ENCODE data around the gene FAM72A. TPM values are rescaled to one million over a fixed set of nuclear protein-coding genes. Genes with fewer than 3 reads are reported as not detected.
A peak's percentile ranks its signal among the peaks of the same experiment; 100 is the strongest.
"Not testable (repeated sequence)": the region's sequence is repeated elsewhere in the genome, so short reads cannot be mapped to it uniquely, and the experiment has no call there.

Gene FAM72A
- total and polyA plus RNA-seq, 2 of the 4 experiments (the other 2 are of a cell fraction) = 2.2 to 5.0 TPM

GRCh38 chr1:206174182-206174868 lies 28.3 kb downstream of the FAM72A start:
- in situ Hi-C loops (cut with MboI; ENCODE audit: low sequenced_read_pairs); H3K4ac ChIP-seq (ENCODE audit: low read depth, low read length); H4K5ac ChIP-seq (ENCODE audit: low read depth, low read length); H2AFZ ChIP-seq (replicated peaks; ENCODE audit: low read length, poor library complexity); H3K9me1 ChIP-seq (ENCODE audit: insufficient read depth, low read length); H3K79me1 ChIP-seq (ENCODE audit: low read depth in 1 of 2, low read length in 2 of 2); H3K4me1 ChIP-seq (ENCODE audit: control insufficient read depth, insufficient read depth, low read length); dilution Hi-C loops (cut with HindIII; ENCODE audit: low sequenced_read_pairs, unreplicated experiment); H2BK20ac ChIP-seq (ENCODE audit: low read depth, low read length); intact Hi-C loops (cut with micrococcal nuclease); H2BK120ac ChIP-seq (ENCODE audit: low read depth, low read length); H3K9me3 ChIP-seq (ENCODE audit: control insufficient read depth, insufficient read depth, low read length); H3K14ac ChIP-seq (replicated peaks; ENCODE audit: low read depth, low read length); H3K23ac ChIP-seq (ENCODE audit: low read depth, low read length); H3K27ac ChIP-seq (ENCODE audit: insufficient read depth, low read length); H3K56ac ChIP-seq (ENCODE audit: extremely low read depth, insufficient read depth, low read length); H2BK5ac ChIP-seq (ENCODE audit: low read depth, low read length, poor library complexity, severe bottlenecking); H3K4me2 ChIP-seq (ENCODE audit: low read depth, low read length); H2AK5ac ChIP-seq (ENCODE audit: low read depth, low read length); H4K8ac ChIP-seq (ENCODE audit: low read depth in 2 of 2, low read length in 2 of 2); BruUV-seq (replicated peaks); H3K18ac ChIP-seq (ENCODE audit: low read depth, low read length); H2BK15ac ChIP-seq (ENCODE audit: low read depth, low read length); H3K4me3 ChIP-seq (ENCODE audit: insufficient read depth, low read depth, low read length); H3K27me3 ChIP-seq (ENCODE audit: control insufficient read depth, insufficient read depth, low read length); POLR2A ChIA-PET (ENCODE audit: unreplicated experiment); H2AK9ac ChIP-seq (replicated peaks; ENCODE audit: low read depth, low read length, poor library complexity); H4K91ac ChIP-seq (ENCODE audit: insufficient read depth, low read depth, low read length); H3K36me3 ChIP-seq (ENCODE audit: control insufficient read depth, insufficient read depth, low read length); H4K20me1 ChIP-seq (ENCODE audit: insufficient read depth, low read length); H3K9ac ChIP-seq (ENCODE audit: low read depth, low read length): not testable (repeated sequence)
- WGBS, 2 experiments (ENCODE audit: extremely low coverage in 2 of 2, insufficient read length in 1 of 2) = no CpG with 5 or more reads among the region's 7 CpGs
- ATAC-seq (ENCODE audit: low read depth) (peak; percentile 62), DNase-seq (peak; percentile 31)
- CTCF ChIA-PET = interaction anchor here (0.7 kb wide), 2 partner anchors 241 to 381 kb away, joined by 3 to 4 read pairs; no protein-coding TSS in a partner anchor
- peak; percentile 17; the same call in 1 of the 2 replicates for TF ChIP-seq CTCF (conservative IDR thresholded peaks at IDR 0.05; ENCODE audit: low read depth, low read length)

GRCh38 chr1:206173110-206173719 lies 29.4 kb downstream of the FAM72A start:
- H4K20me1 ChIP-seq (ENCODE audit: insufficient read depth, low read length); H3K18ac ChIP-seq (ENCODE audit: low read depth, low read length); ATAC-seq (ENCODE audit: low read depth); H2BK120ac ChIP-seq (ENCODE audit: low read depth, low read length); H2AK9ac ChIP-seq (replicated peaks; ENCODE audit: low read depth, low read length, poor library complexity); in situ Hi-C loops (cut with MboI; ENCODE audit: low sequenced_read_pairs); CTCF ChIA-PET; H2BK15ac ChIP-seq (ENCODE audit: low read depth, low read length); H3K4me3 ChIP-seq (ENCODE audit: insufficient read depth, low read depth, low read length); H2BK5ac ChIP-seq (ENCODE audit: low read depth, low read length, poor library complexity, severe bottlenecking); H3K36me3 ChIP-seq (ENCODE audit: control insufficient read depth, insufficient read depth, low read length); H3K9me1 ChIP-seq (ENCODE audit: insufficient read depth, low read length); H3K79me1 ChIP-seq (ENCODE audit: low read depth in 1 of 2, low read length in 2 of 2); H2AK5ac ChIP-seq (ENCODE audit: low read depth, low read length); POLR2A ChIA-PET (ENCODE audit: unreplicated experiment); H3K9me3 ChIP-seq (ENCODE audit: control insufficient read depth, insufficient read depth, low read length); H4K8ac ChIP-seq (ENCODE audit: low read depth in 2 of 2, low read length in 2 of 2); H3K4me2 ChIP-seq (ENCODE audit: low read depth, low read length); dilution Hi-C loops (cut with HindIII; ENCODE audit: low sequenced_read_pairs, unreplicated experiment); H3K27ac ChIP-seq (ENCODE audit: insufficient read depth, low read length); H4K91ac ChIP-seq (ENCODE audit: insufficient read depth, low read depth, low read length); H3K23ac ChIP-seq (ENCODE audit: low read depth, low read length); H3K14ac ChIP-seq (replicated peaks; ENCODE audit: low read depth, low read length); H4K5ac ChIP-seq (ENCODE audit: low read depth, low read length); H3K56ac ChIP-seq (ENCODE audit: extremely low read depth, insufficient read depth, low read length); intact Hi-C loops (cut with micrococcal nuclease); DNase-seq; H2AFZ ChIP-seq (replicated peaks; ENCODE audit: low read length, poor library complexity); H2BK20ac ChIP-seq (ENCODE audit: low read depth, low read length); H3K4me1 ChIP-seq (ENCODE audit: control insufficient read depth, insufficient read depth, low read length); H3K9ac ChIP-seq (ENCODE audit: low read depth, low read length); H3K4ac ChIP-seq (ENCODE audit: low read depth, low read length); BruUV-seq (replicated peaks); H3K27me3 ChIP-seq (ENCODE audit: control insufficient read depth, insufficient read depth, low read length): not testable (repeated sequence)
- WGBS, 2 experiments (ENCODE audit: extremely low coverage in 2 of 2, insufficient read length in 1 of 2) = no CpG with 5 or more reads among the region's 2 CpGs
